BE2C (cell line): ENCODE measurements around the gene MYO9B.
A peak's percentile ranks its signal among the peaks of the same experiment; 100 is the strongest.

Experiments used
- DNase-seq: peaks from one replicate; pipeline ENCODE4 v3.0.0-alpha.2; 2020
- H3K27me3 ChIP-seq: fragments of 250-450 bp; sonication (Bioruptor Pico); 2 replicates; pipeline ENCODE4 v1.5.1; 2020; ENCODE audit warnings: mild to moderate bottlenecking
- H3K36me3 ChIP-seq: fragments of 250-450 bp; sonication (Bioruptor Pico); 2 replicates; pipeline ENCODE4 v1.5.1; 2020; ENCODE audit warnings: mild to moderate bottlenecking
- H3K4me1 ChIP-seq: fragments of 250-450 bp; sonication (Bioruptor Pico); 2 replicates; pipeline ENCODE4 v1.5.1; 2020
- H3K4me3 ChIP-seq: 2 replicates; pipeline ENCODE4 v1.5.1; 2011; ENCODE audit warnings: low read depth, low read length
- H3K9me3 ChIP-seq: fragments of 250-450 bp; sonication (Bioruptor Pico); 2 replicates; pipeline ENCODE4 v1.5.1; 2020
- CTCF ChIP-seq: IDR thresholded peaks from 2 replicates; pipeline ENCODE4 v1.5.1; 2012; ENCODE audit warnings: mild to moderate bottlenecking, low read depth, low read length

Gene MYO9B

GRCh38 chr19:17227798-17228367 lies 152.3 kb downstream of the MYO9B start:
- Histone ChIP-seq H3K27me3 (no peaks in the 10 kb centered on the region), H3K9me3 (no peaks in the 10 kb centered on the region), H3K4me3 (no peak overlapping the region), H3K36me3 (peaks cover 20% of the 10 kb centered on the region), H3K4me1 (no peaks in the 10 kb centered on the region)
- TF ChIP-seq CTCF = no peak
- DNase-seq = no peak

GRCh38 chr19:17229890-17230289 lies 154.3 kb downstream of the MYO9B start:
- DNase-seq = no peak
- H3K36me3 ChIP-seq = peaks cover 35% of the 10 kb centered on the region
- no peaks in the 10 kb centered on the region for H3K27me3 ChIP-seq
- peaks cover 1% of the 10 kb centered on the region for H3K4me1 ChIP-seq
- no peak overlapping the region for H3K4me3 ChIP-seq
- TF ChIP-seq CTCF = no peak
- no peaks in the 10 kb centered on the region for H3K9me3 ChIP-seq

- Histone ChIP-seq H3K27me3 (no peaks in the 10 kb centered on the region), H3K36me3 (peaks cover 42% of the 10 kb centered on the region), H3K9me3 (no peaks in the 10 kb centered on the region), H3K4me1 (peaks cover 10% of the 10 kb centered on the region), H3K4me3 (no peak overlapping the region)
- no peak for TF ChIP-seq CTCF
- no peak for DNase-seq
Observed at GRCh38 chr19:17232258-17232657, 156.7 kb downstream of the MYO9B start.

- peaks cover 10% of the 10 kb centered on the region for H3K4me1 ChIP-seq
- peaks cover 57% of the 10 kb centered on the region for H3K36me3 ChIP-seq
- no peaks in the 10 kb centered on the region for H3K9me3 ChIP-seq
- peak; percentile 55 for DNase-seq
- peak overlapping the region; percentile 77 for H3K4me3 ChIP-seq
- H3K27me3 ChIP-seq = no peaks in the 10 kb centered on the region
- TF ChIP-seq CTCF = no peak
Observed at GRCh38 chr19:17234911-17235299, 159.3 kb downstream of the MYO9B start.

- peak; percentile 44 for TF ChIP-seq CTCF
- Histone ChIP-seq H3K36me3 (peaks cover 62% of the 10 kb centered on the region), H3K27me3 (no peaks in the 10 kb centered on the region), H3K4me1 (peaks cover 10% of the 10 kb centered on the region), H3K4me3 (peak overlapping the region; percentile 77), H3K9me3 (no peaks in the 10 kb centered on the region)
- DNase-seq = peak; percentile 86
Observed at GRCh38 chr19:17235300-17235970, 159.9 kb downstream of the MYO9B start.
